Progenitor cell of endocrine pancreas (in vitro differentiated cells): ENCODE results near the gene TMEM115. TPM values are rescaled to one million over a fixed set of nuclear protein-coding genes. Genes with fewer than 3 reads are reported as not detected.
A peak's percentile ranks its signal among the peaks of the same experiment; 100 is the strongest.

Experiments
- DNase-seq: peaks from one replicate; pipeline ENCODE4 v3.0.0; 2021; ENCODE audit warnings: low spot score; ENCODE audit not compliant: unreplicated experiment
- H3K27ac Mint-ChIP-seq: 2 replicates; pipeline ENCODE4 v1.8.0; 2021; ENCODE audit warnings: mild to moderate bottlenecking, moderate library complexity, mixed read lengths
- H3K27me3 Mint-ChIP-seq: 2 replicates; pipeline ENCODE4 v1.8.0; 2021; ENCODE audit warnings: mixed read lengths
- H3K36me3 Mint-ChIP-seq: 2 replicates; pipeline ENCODE4 v1.8.0; 2022; ENCODE audit warnings: mixed read lengths; ENCODE audit not compliant: insufficient read depth
- H3K4me1 Mint-ChIP-seq: 2 replicates; pipeline ENCODE4 v1.8.0; 2021; ENCODE audit warnings: low read depth, mixed read lengths
- H3K4me3 Mint-ChIP-seq: 2 replicates; pipeline ENCODE4 v1.8.0; 2021; ENCODE audit warnings: low read depth, mild to moderate bottlenecking, moderate library complexity, mixed read lengths
- H3K9me3 Mint-ChIP-seq: 2 replicates; pipeline ENCODE4 v1.8.0; 2021; ENCODE audit warnings: low read depth, mixed read lengths
- total RNA-seq: library from RNA; stranded (reverse); gene quantifications from 2 replicates; pipeline ENCODE4 v1.2.1, GENCODE V29; 2021
- TF ChIP-seq, protein P1 (sequence below): fragments of 200-600 bp; sonication (generic); IDR thresholded peaks from one replicate; pipeline ENCODE4 v1.5.0; 2021; ENCODE audit warnings: antibody characterized with exemption, mild to moderate bottlenecking; ENCODE audit not compliant: unreplicated experiment

TMEM115 gene
- total RNA-seq, 1 donor from 2014 or later: 33.0 TPM

DNA sequence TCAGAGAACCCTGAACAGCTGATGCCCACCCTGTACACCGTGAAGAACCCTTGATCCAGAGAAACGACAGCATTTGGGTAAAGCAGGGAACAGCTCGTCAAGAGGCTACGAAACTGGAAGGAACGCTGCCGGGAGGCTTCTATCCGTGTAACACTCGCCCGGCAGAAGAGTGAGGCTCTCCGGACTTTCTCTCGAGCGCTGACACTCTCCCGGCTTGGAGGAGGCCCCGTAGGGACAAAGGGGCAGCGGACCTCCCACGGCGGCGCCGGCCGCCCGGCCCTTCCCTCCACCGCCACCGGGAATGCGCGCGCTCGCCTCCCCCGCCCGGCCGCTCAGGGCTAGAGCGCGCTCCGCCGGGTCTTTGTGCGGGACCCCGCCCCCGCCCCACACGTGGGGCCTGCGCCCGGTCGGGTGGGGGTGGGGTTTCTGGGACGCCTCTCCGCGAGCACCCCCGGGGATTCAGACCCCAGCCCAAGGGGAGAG lies 38.4 kb downstream of the TMEM115 start:
- Mint-ChIP-seq H3K27ac (peak overlapping the region; percentile 97), H3K36me3 (peaks cover 20% of the 10 kb centered on the region), H3K4me1 (peaks cover 32% of the 10 kb centered on the region), H3K4me3 (peak overlapping the region; percentile 90), H3K27me3 (no peaks in the 10 kb centered on the region), H3K9me3 (no peaks in the 10 kb centered on the region)
- peak; percentile 73 for DNase-seq
- TF ChIP-seq, protein P1, sequence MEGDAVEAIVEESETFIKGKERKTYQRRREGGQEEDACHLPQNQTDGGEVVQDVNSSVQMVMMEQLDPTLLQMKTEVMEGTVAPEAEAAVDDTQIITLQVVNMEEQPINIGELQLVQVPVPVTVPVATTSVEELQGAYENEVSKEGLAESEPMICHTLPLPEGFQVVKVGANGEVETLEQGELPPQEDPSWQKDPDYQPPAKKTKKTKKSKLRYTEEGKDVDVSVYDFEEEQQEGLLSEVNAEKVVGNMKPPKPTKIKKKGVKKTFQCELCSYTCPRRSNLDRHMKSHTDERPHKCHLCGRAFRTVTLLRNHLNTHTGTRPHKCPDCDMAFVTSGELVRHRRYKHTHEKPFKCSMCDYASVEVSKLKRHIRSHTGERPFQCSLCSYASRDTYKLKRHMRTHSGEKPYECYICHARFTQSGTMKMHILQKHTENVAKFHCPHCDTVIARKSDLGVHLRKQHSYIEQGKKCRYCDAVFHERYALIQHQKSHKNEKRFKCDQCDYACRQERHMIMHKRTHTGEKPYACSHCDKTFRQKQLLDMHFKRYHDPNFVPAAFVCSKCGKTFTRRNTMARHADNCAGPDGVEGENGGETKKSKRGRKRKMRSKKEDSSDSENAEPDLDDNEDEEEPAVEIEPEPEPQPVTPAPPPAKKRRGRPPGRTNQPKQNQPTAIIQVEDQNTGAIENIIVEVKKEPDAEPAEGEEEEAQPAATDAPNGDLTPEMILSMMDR: no peak

DNA sequence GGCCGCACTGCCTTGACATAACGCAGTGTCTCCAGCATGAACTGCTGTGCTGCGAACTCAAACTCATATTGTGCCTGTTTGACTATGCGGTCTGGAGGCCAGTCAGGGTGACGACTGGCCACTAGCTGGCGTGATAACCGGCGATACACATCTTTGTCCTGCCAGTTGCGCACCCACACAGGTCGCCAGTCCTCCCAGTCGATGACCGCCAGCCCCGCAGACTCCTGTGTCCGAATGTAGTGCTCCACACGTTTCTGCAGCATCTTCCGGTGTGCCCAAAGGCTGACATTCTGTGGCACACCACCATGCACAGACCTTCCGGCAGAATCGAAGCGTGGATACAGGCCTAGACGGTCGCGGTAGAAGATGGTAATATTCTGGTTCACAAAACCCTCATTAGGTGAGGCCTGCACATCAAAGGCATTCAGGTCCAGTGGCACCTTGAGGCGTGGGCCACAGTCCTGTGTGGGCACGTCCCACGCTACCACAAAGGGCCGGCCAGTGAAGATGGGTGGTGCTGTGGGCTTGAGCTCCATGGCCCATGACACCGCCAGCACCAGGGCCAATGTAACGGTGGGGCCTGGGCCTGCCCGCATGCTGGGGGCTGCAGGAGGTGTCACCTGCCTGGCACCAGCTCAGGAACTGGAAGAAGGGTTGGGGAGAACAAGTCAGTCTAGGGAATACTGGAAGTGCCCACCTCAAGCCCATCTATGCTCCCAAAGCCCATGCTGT lies 39.3 kb downstream of the TMEM115 start:
- peak overlapping the region; percentile 97 for H3K27ac Mint-ChIP-seq
- peak overlapping the region; percentile 90 for H3K4me3 Mint-ChIP-seq
- H3K9me3 Mint-ChIP-seq: no peaks in the 10 kb centered on the region
- peaks cover 23% of the 10 kb centered on the region for H3K36me3 Mint-ChIP-seq
- peaks cover 33% of the 10 kb centered on the region for H3K4me1 Mint-ChIP-seq
- H3K27me3 Mint-ChIP-seq: no peaks in the 10 kb centered on the region
- no peak for DNase-seq
- TF ChIP-seq, protein P1: no peak

DNA sequence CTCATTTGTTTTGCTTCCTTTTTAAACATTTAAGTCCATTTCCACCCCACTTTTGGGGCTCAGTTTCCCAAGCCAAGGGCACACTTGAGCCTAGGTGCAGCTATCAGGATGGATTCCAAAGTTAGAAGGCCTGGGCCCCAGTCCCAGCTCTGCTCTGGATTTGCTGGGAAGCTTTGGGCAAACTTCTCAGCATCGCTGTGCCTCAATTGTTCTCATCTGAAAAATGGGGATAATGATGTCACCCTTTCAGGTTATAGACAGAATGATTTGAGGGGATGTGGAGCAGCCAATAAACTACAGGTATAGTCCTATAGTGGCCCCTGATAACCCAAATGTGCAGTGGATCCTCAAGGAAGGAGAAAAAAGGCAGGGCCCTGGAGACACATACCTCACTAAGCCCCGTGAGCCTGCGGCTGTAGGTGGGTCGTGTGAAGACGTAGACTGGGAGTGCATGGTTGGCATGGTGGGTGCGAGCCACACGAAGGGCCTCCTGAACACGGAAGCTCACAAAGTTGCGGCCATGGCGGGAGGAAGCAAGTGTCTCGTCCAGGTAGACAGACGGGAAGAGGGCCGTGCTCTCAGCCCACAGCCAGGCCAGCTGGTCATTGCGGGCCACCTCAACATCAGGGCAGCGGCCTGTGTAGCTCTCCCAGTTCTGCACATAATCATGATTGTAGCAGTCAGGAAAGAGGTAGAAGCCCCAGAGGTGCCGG lies 40.0 kb downstream of the TMEM115 start:
- Mint-ChIP-seq H3K27ac (peak overlapping the region; percentile 33), H3K4me1 (peaks cover 28% of the 10 kb centered on the region), H3K27me3 (no peaks in the 10 kb centered on the region), H3K9me3 (no peaks in the 10 kb centered on the region), H3K4me3 (peak overlapping the region; percentile 90), H3K36me3 (peaks cover 23% of the 10 kb centered on the region)
- DNase-seq: no peak
- TF ChIP-seq, protein P1: no peak

DNA sequence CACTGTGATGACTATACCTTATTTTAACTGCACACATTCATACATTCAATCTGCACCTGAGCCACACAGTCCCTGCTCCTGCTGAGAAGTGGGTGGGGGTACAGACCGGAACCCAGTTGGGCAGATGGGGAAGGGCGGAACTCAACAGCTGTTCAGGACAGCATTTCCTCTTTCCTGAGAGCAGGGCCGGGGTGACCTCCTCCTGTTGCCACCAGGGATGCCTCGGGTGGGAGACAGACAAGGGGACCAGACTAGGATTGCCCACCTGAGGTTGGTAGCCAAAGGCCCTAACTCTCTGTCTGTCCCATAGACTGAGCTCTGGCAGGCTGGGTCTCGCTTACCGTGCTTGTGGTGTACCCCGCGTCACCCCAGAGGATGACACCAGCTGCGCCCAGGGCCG lies 40.7 kb downstream of the TMEM115 start:
- no peaks in the 10 kb centered on the region for H3K27me3 Mint-ChIP-seq
- TF ChIP-seq, protein P1: no peak
- H3K4me1 Mint-ChIP-seq: peaks cover 28% of the 10 kb centered on the region
- H3K9me3 Mint-ChIP-seq: no peaks in the 10 kb centered on the region
- H3K4me3 Mint-ChIP-seq: peak overlapping the region; percentile 52
- peaks cover 30% of the 10 kb centered on the region for H3K36me3 Mint-ChIP-seq
- no peak for DNase-seq
- no peak overlapping the region for H3K27ac Mint-ChIP-seq

DNA sequence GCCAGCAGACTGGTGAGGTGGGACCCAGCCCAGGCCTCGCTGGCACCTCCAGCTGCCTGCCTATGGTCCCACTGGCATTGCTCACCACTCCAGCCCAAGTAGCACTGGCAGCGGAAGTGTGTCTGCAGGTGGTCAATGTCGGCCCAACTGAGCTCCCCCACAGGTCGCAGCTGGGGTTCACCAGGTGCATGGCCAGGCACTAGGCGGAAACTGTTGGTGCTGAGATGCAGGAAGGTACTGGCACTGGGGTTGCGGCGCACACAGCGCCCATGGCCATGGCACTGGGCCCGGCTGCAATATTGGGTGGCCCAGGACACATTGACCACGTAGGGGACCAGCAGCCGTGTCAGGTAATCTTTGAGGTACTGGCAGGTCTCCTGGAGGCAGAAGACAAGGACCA lies 41.2 kb downstream of the TMEM115 start:
- Mint-ChIP-seq H3K27me3 (no peaks in the 10 kb centered on the region), H3K27ac (no peak overlapping the region), H3K9me3 (no peaks in the 10 kb centered on the region), H3K4me3 (no peak overlapping the region), H3K4me1 (peaks cover 28% of the 10 kb centered on the region), H3K36me3 (peaks cover 30% of the 10 kb centered on the region)
- TF ChIP-seq, protein P1: no peak
- no peak for DNase-seq
